Dermis microvascular lymphatic vessel endothelial cell (primary cell): ENCODE measurements around the gene UAP1. TPM values are rescaled to one million over a fixed set of nuclear protein-coding genes. Genes with fewer than 3 reads are reported as not detected.

Experiments
- DNase-seq, 2 donors: peaks; one replicate each; pipeline versions ENCODE4 v3.0.0 to v3.0.0-alpha.2; 2010; ENCODE audit warnings: low read depth in 2 of 2
- total RNA-seq: library from RNA; depleted of rRNA; stranded (reverse); fragments of >200 nt; gene quantifications from 2 replicates; pipeline ENCODE4 v1.2.1, GENCODE V29; 2014

UAP1 gene
- total RNA-seq, 1 donor from 2014 or later, result 44.0 TPM

DNA sequence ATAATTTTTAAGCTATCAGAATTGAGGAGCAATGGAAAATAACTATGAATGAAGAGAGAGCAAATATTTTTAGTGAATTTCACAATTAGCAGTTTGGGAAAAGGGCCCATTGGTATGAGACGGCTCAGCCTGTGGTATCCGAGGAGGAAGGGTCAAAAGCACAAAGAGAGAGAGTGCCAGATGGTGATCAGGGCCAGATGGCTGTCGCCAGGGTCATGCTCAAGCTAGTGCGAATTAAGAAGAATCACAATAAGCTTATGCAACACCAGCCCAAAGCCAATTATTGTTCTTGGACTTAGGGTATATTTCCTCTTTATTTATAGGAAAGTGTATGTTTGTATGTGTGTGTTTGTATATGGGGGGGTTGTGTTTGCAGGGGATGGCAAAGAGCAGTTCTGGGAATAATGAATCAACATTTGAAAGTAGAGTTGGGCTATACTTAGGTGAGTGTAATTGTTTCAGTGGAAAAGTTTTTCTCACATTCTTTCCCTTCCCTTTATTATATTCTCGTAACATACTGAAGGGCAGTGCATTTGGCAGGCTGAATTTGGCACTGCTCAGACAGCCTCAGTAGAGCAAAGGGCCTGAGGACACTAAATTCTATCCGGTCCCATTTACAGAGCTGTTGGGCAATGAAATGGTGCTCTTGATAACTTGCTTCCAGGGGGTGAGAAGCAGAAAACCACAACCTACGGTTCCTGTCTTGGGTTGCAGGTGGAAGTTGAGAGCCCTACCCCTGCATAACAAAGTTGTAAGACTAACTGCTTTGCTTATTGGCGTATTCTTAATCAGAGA, 51.3 kb downstream of the UAP1 start:
- peak; percentile 59 to 86 for DNase-seq

DNA sequence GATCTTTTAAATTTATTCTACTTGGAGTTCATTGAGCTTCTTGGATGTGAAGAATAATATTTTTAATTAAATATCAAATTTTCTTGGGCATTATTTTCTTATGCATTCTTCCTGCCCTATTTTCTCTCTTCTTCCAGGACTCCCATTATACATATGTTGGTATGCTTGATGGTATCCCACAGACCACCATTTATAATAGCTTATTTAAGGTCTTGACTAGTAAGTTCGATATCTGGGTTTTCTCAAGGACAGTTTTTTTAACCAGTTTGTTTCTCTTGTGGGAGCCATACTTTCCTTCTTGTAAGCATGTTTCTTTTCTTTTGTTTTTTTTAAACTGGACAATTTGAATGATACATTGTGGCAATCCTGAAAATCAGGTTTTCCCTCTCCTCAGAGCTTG, 55.3 kb downstream of the UAP1 start:
- DNase-seq, result no peak

DNA sequence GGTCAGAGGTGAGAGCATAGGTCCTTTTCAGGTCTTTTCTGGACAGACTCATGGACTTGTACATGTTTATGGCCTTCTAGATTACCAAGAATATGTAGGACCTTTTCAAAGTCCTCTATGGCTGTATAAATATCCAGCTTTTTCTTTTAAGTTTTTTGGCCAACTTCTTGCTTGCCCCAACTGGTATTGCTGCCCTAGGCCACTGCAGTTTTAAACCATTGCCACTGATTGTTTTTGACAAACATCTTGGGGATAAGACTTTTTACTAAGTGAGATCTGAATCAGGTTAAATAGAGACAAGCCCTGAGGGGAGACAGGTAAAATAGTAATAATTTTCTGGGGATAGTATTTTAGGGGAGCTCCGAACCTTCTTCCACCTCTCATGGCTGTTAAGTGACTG, 56.0 kb downstream of the UAP1 start:
- DNase-seq, result no peak

DNA sequence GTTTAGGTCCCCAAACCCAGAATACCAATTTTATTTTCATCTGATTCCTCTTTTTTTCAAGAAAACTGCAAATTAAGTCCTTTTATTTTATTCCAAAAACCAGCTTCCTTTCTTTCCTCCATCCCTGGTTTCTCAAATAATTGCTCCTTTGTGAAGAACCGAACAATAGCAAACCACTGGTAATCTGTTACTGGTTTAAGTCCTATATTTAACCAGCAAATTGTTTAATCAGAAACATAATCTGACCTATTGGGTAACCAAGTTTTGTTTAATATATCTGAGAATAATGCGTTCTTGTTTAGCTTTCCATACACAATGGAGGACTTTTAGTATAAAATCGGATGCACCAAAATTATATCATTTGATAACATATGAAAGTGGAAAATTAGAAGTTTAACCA, 57.6 kb downstream of the UAP1 start:
- DNase-seq, result no peak

DNA sequence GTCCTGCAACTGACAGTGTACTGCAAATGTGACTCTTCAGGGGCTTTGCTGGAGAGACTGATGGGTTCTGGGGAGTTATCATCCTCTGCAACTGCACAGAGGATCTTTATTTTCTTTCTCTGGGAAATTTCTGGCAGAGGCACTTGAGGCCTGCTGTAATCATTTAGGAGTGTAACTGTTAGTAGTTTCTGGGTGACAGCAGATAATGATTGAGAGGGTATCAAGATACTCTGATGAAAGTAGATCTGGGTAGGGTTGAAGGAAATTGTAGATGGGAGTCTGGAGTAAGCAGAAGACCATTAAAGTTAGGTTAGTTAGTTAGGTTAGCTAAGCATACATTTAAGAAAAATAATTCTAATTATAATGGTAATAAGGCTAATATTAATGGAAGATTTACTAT, 59.7 kb downstream of the UAP1 start:
- no peak for DNase-seq

DNA sequence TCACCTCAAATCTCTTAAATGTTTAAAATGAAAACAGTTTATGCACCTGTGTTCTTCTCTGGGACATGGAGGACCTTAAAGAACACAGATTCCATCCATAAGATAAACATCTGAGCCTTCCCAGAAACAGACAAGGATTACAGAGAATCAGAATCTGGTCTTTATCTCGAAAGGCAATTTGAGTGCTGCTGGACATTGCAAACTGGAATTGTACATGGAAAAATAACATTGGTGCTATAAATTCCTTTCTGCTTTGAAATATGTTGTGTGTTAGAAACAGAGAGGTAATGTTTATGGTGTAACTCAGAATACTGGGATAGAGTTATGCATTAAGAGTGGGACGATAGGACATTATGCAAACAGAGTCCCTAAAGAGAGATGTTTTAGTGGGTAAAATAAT, 64.2 kb downstream of the UAP1 start:
- DNase-seq, result no peak

DNA sequence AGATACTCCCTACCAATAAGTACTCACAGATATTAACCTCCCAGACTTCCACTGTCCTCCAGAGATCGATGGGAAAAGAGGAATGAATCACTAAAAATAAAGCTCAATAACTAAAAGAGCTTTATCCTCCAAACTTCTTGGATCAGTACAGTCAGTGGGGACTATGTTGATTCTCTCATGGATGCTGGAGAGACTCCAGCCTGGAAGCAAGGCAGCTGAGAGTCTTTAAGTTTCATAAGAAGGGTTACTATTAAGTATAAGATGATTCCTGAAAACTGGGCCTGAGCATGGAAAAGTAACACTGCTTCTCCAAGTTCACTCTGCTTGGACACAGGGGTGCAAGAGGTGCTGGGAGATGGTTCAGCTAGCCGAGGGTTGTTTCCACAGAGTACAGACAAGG, 64.6 kb downstream of the UAP1 start:
- no peak for DNase-seq

DNA sequence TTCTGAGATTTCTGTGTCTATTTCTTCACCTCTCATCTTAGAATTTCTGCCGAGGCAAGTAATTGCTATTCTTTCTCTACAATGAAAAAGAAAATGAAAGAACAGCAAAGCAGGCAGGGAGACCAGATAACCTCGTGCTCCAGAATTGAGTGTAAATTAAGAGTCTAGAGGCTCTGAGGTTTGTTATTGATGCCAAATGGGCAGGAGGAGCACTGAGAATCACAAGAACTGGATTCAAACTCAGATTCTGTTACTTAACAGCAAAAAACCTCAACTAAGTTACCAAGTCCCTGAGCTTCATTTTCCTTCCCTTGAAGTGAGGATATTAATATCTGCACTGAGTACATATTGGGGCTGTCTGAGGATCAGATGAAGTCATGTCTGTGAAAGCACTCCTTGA, 65.2 kb downstream of the UAP1 start:
- DNase-seq, result no peak

DNA sequence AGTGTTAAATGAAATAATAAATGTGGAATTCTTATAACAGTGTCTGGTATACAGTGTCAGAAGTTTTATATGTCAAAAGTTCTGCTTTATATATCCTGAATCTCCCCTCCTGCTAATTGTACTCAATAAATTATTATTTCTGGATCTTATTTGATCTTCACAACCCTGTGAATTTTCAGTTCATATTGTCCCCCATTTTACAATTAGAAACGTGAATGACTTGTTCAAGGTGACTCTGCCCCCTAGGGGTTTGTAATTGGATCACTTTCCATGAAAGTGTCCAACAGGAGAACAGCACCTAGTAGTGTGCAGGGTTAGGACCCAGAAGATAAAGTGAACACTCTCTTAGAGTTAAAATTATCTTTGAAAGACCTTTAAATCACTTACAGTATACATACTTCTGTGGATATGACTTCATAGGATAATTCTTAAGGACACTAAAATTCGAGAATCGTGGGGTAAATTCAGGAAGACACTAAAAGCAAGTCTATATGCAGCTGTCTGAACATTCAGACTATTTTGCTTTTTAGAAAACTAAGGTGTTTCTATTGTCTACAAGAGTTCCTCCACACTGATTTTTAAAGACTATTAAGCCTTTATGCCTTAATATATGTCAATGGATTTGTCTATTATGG, 66.3 kb downstream of the UAP1 start:
- peak in 1 of 2 donors; percentile 57 for DNase-seq

DNA sequence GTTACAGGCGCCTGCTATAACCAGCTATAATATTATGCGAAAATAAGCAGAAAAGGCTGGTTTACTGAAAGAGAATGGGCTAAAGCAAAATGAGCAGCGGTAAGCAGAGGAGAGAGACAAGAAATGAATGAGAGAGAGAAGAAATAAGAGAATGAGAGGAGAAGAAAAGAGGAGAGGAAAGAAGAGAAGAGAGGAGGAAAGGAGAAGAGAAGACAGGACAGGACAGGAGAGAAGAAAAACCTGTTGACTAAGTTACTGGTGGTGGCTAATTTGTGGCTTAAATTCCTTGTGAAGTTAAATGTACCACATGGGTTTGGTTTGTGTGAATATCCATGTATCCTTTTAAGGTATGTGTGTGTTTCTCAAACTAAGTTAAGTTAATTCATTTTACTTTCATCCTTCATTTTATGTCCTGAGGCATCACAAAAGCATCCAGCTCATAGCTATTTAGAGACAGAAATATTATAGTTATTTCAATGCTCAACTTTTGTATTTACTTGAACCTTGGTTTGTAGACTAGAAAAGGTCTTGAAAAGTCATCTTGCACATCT, 67.6 kb downstream of the UAP1 start:
- DNase-seq, result no peak

DNA sequence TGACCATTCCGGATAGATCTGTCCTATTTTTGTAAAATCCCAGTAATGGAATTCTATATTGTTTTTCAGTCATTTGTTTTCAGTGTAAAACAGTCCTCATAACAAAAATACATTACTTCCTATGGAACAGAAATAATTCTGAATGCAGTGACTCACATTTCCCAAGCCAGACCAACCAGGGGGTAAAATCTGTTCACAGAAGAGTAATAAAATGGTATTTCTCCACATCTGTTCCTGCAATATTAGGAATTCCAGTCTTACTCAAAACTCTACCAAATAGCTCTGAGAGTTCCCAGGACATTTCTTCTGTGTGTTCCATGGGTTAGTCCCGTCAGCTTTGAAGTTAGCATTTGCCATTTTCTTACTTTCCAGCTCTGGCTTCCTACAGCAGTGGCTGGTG, 68.1 kb downstream of the UAP1 start:
- peak; percentile 71 to 86 for DNase-seq

DNA sequence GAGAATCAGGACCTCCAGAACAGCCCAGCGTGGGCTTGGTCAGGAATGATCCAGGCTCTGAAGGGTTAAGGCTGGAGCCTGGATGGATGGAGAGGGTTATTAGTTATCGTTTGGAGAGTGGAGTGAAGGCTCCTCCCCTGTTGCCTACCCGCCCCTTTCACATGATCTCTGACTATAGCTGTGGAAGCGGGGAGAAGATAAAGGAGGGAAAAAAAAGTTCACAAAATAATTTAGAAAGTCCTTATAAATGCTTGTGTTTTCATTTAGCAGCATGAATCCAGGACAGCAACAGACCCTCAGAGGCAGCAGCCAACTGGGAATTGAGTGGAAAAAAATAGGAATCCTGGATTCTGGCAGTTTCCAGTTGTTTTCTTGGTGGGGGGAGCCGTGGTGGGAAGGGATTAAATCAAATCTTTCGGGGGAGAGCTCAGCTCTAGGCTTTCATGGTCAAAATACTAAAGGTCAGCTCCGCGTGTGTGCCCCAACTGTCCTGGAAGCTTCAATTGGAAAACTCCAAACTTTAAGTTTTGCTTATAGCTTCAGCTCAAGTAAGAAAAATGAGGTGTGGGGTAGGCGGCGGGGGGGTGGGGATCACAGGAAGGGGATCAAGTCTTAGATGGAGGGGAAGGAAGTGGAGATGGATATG, 70.1 kb downstream of the UAP1 start:
- peak in 1 of 2 donors; percentile 42 for DNase-seq

DNA sequence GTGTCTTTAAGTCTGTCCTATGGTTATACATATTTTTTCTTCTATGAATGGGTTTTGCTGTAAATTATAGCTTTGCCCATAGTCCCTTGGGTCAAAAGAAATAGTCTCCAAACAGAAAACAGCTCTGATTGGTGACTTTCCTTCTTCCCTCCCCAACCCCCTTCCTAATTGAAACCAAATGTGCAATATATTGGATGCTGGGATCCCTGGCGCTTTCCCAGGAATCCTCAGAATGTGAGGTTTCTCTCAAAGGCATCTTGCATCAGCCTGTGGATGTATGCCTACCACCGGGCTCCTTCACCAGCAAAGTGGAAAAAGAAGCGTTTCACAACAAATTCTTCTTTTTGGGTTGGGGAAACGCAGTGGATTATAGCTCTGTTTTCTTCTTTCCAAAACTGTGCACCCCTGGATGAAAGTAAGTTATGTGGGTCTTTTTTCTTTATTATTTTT, 70.7 kb downstream of the UAP1 start, which contains the start of gene DDR2:
Gene DDR2, plus strand, starts transcription at position 248 of the 450 bp plus-strand sequence. CDS start 86,600 bp downstream, outside the sequence.
- DNase-seq, result peak in 1 of 2 donors; percentile 43

DNA sequence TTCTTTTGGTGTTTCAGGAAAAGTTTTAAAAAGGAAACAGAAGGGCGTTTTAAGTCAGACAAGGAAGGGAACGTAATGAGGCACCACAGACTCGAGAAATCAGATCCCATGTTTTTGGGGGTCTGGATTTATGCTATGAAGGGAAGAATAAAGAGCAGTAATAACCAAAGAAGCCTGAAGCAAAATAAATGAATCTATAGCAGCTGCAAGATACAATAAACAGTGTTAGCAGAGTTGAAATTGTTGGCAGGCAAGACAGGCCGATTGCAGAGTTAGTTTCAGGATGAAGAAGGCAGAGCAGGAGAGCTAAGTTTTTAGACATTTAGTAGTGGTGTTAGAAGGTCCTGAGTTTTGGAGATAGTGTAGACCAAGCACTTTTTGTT, 71.2 kb downstream of the UAP1 start:
- DNase-seq, result peak in 1 of 2 donors; percentile 40

DNA sequence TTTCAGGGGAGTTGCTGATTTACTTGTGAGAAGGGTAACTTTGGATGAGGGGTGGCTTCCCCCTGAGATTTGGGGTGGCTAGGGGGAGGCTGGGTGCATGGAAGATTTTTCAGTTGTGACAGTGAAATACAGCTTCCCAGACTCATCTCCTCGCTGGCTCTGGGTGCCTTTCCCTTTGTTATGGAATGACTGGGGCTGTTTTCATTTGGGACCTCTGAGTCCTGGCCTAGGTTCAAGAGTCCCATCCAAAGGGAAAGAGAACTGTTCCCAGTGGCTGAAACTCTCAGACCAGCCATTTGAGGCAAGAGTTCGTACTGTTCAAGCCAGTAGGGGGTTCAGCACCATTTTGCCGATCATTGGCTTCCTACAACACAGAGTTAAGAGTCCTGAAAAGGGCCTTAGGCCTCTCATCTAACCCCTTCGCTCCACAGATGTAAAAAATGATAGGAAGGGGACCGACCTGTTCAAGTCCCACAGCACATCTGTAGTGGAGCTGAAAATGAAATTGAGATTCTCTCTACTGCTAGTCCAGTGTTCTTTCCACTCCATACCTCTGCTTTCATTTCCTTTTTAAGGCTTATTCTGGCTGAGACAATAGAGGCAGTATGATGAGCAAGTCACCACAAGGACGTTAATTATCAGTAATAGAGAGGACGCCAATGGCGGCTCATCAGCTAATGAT, 71.7 kb downstream of the UAP1 start:
- peak in 1 of 2 donors; percentile 47 for DNase-seq

DNA sequence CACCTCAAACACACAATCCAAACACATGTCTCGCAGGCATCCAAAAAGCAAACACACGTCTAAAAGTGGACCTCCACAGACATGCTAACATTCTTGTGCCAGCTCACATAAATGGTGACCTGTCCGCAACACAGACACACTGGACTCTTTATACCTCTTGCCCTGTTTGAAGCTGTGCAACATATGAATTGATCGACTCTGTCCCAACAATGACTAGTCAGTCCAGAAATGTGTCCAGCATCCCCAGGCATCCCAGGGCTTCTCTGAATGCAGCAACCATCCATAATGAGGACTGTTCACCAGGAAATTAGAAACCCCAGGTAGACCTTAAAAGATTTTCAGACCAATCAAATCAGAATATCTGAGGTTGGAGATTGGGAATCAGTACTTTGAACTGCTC, 73.9 kb downstream of the UAP1 start:
- DNase-seq, result no peak

DNA sequence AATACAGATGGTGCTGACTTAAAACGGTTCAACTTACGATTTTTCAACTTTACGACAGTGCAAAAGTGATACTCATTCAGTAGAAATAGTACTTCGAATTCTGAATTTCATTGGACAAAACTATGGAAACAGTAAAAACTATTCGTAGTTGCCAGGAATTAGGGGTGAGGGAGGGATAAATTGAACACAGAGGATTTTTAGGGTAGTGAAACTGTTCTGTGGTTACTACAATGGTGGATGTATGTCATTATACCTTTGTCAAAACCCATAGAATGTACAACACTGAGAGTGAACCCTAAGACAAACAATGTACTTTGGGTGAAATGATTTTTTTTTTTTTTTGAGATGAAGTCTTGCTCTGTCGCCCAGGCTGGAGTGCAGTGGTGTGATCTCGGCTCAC, 78.2 kb downstream of the UAP1 start:
- no peak for DNase-seq

DNA sequence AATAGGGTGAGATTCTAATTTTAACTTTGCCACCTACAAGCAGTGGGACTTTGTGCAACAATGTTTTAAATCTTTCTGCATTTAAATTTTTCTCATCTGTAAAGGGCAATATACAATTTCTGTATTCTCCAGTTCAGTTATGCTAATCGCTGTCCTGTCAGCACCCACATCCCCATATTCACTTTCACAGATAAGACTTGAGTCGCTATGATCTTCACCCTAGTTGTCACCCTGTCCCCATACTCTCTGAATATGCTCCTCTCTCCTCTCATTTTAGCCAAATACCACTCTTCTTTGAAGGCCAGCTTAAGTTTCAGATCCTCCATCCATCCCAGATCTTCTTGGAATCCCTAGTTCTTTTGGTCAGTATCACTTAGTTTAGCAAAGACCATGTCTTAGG, 79.6 kb downstream of the UAP1 start:
- no peak for DNase-seq

DNA sequence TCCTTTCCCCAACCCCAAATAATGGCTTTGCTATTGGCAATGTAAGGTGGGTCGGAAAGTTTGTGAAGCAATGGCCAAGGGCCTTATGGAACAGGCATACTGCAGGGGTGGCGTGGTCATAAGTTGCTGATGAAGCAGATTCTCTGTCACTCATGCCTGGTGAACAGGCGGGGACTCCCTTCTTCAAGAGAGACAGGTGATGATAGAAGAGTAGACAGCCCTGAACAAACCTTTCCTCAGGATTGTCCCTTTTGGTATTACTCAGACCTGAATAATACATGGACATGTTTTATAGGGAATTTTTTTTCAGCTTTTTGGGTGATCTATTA, 83.4 kb downstream of the UAP1 start:
- DNase-seq, result no peak

DNA sequence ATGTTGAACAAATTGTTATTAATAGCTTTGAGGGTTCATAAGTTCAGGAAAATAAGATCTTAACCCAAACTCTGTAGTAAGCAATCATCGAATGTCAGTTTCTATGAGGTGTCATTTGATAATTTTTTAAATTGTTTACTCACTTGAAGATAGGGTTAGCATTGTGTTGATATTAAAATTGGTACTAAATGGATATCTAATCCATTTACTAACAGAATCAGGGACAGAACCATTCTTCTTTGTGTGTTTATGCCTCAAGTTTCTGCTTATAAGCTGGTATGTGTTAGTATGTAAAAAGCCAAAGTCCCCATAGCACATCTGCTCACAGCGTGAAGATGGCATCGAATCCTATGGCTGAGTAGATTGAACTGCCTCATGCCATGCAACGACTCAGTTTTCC, 84.1 kb downstream of the UAP1 start:
- no peak for DNase-seq

DNA sequence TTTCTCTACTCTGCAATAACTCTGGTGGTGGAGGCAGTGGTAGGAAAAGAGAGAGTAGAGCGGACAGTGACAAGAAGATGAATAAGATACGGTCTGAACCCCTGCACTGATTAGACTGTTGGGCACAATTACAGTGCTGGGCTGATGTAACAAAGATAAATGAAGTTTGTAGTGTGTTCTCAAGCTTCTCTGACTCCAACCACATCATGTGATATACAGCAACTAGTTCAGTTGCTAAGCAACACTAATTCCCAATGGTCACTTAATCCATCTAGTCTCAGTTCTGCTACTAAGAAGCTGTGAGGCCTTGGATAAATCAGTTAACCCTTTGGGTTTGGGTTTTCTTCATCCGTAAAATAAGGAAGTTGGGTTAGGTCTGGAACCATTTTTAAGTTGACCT, 88.1 kb downstream of the UAP1 start:
- no peak for DNase-seq
